HG03469 (cell line): Measurements from ENCODE around the gene ACBD6.

ENCODE experiments used
- ATAC-seq: cut with Tn5 transposase; IDR thresholded peaks from one replicate; pipeline ENCODE4 v1.9.1; 2021; ENCODE audit warnings: mild to moderate bottlenecking, moderate library complexity, moderate number of reproducible peaks; ENCODE audit not compliant: unreplicated experiment

Gene ACBD6

DNA sequence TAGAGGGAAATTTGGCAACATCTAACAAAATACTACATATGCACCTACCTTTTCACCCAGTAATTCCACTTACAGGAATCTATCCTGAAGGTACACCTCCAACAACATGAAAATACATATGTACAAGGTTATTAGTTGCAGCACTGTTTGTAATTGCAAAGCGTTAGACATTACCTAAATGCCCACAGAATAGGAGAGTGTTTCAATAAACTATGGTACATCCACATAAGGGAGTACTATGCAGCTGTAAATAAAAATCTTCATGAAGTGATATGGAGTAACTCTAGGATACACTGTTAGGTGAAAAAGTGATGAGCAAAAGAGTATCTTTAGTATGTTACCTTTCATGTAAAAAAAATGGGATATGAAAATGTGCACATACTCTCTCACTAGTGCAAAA, 126.1 kb downstream of the ACBD6 start:
- ATAC-seq: no peak

DNA sequence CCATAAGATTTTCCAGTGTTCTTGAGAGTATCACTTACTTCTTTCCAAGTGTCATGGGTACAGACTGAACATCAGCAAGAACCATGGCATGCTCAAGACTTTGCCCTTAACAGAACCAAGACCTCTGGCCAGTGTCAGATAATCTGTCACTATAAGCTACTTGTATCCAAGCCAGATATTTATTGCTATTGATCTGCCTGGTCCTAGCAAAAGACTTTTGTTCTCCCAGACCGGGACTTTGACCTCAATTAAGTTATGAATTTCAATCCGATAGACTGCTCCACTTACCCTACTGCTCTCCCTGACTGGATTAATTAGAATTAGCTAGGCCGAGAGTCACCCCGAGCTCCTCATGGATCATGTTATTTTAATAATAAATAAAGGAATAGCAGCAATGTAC, 129.6 kb downstream of the ACBD6 start:
- ATAC-seq: no peak

DNA sequence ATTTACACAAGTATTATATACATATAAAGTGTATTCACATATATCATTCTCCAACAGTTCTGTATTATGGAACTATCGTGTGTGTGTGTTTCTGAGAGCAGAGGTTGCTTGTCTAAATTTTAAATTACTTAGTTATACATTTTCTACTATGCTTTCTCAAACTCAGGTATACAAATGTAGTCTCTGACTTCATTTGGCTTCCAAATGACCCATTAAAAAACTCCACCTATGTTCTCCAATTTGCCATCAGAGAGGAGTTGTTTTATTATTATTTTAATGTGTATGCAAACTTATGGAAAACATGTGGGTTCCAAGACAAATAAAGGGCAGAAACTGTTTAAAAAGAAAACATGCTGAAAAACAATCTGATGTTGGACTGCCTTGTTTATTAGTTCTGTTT, 131.8 kb downstream of the ACBD6 start:
- no peak for ATAC-seq

DNA sequence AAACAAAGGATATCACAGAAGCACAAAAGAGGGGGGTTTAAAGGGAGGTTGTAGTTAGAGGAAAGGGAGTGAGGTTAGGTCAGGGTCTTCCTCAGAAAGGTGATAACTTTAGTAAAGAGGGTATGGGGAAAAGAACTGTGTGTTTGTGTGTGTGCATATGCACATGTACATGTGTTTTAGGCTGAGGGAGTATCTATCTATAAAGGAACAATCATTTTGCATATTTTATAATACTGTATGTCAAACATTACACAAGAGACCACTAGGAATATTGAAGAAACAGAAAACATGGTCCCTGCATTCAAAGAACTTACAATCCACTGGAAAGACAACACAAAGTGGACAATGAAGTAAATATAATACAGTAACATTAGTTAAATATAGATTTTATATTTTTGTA, 132.2 kb downstream of the ACBD6 start:
- no peak for ATAC-seq

DNA sequence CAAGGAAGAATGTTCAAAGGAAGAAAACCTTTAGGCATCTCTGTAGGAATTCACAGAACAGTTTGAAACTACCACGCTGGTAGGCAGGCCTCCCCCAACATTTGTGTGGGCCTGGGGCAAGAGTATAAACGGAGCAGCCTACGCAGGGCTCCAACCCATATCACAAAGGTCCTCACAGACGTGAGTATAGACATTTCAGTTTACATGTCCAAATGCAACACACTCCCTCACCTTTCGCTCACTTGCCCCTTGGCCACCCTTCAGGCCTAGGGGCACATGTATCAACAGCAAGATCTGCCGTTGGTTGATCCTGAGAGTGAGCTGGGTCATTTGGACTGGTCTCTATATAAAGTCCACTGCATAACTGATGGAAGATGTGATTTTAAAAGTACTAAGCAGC, 133.3 kb downstream of the ACBD6 start:
- ATAC-seq: no peak

DNA sequence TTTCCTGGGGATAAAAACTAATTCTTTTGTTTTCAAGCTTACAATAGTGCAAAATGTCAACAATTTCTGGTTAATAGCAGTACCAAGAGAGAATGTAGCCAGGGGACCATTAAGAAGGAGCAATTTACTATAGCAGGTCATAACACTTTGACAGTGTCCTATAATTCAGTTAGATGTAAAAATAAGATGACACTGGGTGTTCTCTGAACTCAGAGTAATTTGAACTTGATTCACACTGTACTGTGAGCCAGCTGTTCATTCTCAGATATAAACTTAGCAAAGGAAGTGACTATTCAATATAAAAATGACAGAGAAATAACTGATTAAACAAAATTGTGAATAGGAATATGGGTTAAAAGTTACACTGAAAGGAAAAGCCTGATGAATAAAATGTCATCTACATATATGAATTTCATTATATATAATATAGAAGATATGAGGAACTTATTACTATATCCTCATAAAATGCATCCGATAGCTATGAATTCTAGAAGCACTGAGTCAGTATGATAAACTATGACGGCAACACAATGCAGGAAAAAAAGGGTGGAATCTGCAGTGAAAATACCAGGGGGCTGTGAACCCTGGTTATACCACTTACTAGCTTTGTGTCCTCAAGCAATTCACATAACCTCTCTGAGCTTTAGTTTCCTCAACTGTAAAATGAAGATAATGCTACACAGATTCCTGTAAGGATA, 135.9 kb downstream of the ACBD6 start:
- ATAC-seq: no peak

DNA sequence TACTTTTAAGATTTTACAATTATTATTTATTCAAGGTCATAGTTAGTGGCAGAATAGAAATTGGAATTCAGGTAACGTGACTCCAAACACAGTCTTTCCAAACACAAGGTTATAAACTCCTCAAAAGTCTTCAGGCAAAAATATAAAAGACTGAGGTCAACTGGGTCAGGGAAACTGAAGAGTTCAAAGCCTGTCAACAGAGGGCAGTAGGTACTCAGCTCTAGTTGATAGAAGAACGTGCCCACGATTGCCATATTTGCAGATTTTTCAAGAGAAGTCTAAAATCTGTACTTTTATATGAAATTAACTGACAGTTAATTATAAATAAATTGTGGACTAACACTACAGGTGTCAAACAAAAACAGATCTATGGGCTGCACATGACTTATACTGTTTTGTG, 137.3 kb downstream of the ACBD6 start:
- no peak for ATAC-seq

DNA sequence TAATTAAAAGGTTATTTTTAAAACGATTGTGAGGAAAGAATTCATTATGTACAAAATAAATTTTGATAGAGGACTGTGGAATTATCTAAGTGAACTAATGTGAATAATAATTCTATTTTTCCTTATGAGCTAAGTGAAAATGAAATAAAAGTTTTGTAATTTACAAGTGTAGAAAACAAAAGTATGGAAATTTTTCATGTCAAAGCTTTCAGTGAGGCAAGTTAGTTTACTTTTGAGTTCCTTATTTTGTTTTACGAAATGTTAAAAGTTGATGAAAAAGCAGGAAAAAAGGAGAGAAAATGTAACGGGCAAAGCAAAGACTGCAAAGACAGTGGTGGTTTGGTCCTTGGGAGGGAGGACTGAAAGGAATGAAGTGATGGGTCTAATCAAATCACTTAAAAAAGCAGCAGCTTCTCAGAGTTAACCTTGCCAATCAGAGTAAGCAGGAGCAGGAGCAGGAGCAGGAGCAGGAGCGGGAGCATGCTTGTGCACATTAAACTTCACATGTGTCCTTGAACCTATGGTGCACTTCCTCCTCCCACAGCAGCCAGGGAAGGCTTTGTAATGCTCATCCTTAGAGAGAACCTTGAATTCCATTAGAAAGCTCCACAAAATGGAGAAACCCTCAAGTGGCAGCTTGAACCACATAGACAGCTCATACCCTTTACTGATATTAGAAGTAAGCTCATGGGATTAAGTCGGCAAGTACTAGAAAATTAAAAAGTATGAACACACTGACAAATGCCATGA, 139.0 kb downstream of the ACBD6 start:
- no peak for ATAC-seq

DNA sequence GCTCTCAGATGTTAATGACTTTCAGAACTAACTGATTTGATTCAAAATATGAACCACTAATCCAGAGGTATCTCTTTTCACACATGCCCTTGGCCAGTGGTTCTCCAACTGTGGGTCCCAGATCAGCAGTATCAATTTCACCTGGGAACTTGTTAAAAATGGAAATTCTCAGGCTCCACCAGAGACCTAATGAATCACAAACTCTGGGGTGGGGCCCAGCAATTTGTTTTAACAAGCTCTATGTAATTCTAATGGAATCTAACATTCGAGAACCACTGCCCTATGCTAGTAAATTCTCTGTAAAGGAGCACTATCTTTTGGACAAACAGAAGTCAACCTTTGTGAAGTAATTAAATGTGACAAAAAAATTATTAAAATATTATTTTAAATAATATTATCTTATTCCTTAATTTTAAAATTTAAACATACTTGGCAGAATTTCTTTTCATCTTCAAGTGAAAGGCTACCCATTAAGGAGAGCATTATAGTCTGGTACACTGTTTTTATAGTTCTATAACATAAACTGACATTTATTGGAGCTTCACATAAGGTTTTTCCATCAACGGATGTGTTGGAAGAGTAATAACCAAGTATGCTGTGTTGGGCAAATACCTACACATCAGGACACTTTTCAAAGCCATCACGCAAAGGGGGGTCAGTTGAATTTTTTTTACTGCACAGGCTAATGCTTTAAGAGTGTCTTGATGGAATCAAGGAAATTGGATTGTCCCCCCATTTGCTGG, 141.9 kb downstream of the ACBD6 start:
- no peak for ATAC-seq

DNA sequence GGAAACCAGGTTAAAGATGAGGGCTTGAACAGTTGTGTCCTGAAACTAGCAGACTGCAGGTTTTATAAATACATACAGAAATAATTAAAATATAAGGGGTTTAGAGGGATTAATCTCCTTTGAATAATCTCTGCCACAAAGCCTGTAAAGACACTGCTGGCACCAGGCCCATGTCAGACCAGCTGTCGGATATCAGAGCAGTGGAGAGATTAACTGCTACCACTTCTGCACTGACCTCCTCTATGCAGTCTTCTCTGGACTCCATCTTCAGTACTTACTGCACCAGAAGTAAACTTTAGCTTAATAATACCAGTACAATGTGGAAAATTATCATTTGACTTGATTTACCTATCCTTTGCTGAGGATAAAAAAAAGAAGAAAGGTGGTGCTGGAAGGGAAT, 143.7 kb downstream of the ACBD6 start:
- ATAC-seq: no peak

DNA sequence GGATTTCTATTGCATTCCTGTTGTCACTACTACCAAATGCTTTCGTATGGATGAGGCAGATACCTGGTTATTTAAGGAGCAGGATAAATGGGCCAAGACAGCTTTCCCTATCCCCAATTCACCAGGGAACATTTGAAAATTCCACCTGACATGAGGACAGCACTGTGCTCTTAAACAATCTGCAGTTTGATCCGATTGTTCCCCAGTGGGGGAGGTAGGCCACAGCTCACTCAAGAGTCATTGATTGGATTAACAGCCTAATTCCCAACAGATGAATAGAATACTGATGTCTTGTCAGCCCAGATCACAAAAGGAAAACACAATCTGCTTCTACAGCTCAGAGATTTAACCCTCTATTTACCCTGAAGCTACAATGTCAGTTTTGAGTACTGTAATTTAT, 148.4 kb downstream of the ACBD6 start:
- no peak for ATAC-seq

DNA sequence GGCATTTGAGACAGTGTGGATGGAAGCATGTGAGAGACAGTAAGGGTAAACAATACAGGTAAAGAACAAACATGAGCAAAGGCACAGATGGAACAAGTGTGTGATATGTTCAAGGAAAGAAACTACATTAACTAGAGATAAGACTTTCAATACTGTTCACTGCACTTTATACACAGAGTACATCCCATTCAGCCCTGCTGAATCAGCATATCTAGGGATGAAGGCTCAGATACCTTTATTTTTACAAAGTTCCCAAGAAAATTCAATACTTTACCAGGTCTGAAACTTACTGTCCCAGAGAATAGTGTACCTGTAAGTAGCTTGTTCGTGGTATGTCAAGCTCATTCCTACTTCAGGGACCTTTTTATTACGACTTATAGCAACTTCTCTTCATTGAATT, 149.8 kb downstream of the ACBD6 start:
- no peak for ATAC-seq

DNA sequence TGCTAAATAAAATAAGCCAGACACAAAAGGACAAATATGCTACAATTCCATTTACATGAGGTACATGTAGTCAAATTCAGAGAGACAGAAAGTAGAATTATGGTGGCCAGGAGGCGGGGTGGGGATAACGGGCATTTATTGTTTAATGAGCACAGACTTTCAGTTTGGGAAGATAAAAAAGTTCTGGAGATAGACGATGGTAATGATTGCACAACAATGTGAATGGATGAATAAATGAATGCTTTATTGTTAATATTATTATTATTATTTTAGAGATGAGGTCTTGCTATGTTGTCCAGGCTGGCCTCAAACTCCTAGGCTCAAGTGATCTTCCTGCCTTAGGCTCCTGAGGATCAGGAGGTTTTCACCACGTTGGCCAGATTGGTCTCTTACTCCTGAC, 150.4 kb downstream of the ACBD6 start:
- no peak for ATAC-seq

DNA sequence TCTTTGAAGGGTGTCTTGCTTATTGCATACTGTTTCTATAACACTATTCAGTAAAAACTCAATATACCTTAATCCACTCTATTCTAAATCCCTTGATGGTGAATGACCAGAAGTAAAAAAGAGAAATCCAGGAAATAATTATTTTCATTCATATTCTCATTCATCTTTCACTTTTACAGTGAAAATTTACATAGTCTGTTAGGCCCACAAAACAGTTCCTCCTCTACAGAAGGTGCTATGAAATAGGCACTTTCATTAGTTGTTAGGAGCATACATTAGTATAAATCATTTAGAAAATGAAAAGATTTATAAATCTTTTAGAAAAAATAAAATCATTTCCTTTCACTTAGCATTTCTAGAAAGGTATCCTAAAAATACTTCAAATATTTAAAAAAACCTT, 157.2 kb downstream of the ACBD6 start:
- no peak for ATAC-seq

DNA sequence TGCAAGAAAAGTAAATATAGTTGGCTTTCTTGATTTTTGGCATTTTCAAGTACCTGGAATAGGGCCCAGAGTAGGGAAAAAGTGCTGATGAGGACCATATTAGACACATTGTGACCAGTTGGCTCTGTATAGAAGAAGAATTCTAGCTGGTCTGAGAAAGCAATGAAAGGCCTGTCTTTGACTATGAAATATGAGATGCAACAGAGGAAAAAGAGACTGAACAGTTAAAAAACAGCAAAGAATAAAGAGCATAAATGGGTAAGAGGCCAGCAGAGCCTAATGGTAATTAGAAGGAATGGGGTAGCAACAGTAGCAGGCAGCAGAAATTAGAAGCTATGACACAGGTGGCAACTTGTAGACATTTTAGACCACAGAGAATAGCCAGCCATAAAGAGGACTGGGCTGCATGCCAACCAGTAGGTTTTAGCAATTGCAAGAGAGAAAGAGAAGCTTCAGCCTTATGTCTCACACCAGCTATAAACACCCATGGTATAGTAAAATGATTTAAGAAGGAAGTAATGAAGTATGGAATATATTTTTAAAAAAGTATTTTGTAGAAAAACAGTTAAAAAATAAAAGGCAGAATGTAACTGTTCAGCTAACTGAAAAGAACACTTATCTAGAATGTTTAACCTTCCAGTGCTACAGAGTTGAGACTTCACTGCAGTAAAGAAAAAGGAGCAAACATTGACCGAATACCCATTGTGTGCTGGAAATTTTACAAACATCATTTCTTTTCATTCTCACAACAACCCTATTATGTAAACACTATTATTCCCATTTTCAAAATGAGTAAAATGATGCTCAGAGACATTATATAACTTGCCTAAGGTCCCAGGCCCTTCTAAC, 158.2 kb downstream of the ACBD6 start:
- peak; percentile 75 for ATAC-seq

DNA sequence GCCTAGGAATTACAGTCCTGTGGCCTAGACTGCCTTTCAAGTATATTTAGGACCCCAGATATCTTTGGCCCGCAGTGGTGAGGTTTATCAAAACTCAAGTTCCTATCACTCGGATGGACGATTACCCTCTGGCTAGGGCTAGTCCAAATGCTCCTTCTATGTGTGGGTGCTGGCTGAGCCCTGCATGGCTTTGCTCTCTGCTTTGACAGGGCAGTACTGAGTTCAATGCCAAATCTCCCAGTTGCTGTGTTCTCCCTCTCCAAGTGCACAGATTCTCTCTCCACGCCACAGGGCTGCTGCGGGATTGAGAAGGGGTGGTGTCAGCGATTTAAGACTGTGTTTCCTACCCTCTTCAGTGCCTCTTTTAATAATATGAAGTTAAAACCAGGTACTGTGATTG, 175.3 kb downstream of the ACBD6 start:
- ATAC-seq: no peak

DNA sequence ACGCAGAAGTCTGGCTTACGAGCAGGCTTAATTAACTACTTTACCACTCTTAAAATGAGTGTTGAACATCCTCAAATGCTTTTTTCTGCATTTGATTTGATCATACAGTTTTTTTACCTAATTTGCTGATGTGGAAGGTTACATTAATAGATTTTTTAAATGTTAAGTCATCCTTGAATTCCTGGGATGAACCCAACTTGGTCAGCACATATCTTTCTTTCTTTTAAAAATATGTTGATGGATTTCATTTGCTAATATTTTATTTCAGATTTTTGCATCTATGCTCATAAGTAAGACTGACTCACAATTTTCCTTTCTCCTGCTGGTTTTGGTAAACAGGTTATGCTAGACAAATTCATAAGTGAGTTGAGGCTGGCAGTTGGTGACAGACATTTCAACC, 189.5 kb downstream of the ACBD6 start:
- ATAC-seq: no peak

DNA sequence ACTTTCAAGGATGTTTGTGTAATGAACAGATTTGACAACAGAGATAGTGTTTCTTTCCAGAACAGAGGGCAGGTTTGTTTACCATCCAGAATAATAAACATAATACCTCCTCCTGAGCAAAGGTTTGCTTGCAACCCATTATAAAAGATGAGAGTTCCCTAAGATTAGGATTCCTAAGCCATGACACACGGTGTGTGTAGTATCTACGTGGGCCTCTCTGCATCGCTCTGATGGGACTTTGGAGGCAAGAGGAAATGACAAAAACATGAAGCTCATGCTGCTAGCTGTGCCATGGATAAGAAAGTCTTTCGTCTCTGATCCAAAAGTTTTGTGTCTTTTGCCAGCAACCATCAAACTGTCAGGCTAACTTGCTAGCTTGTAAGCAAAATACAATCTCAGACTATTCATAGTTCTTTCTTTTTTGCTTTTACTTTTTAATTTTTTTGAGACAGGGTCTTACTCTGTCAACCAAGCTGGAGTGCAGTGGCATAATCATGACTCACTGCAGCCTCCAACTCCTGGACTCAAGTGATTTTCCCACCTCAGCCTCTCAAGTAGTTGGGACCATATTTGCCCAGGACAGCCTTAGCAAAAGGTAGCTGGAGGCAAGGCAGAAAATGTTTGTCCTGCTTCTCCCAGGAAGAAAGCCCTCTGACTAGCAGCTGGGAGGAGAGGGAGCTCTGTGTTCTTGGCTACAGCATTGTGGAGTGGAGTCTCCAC, 191.2 kb downstream of the ACBD6 start:
- no peak for ATAC-seq

DNA sequence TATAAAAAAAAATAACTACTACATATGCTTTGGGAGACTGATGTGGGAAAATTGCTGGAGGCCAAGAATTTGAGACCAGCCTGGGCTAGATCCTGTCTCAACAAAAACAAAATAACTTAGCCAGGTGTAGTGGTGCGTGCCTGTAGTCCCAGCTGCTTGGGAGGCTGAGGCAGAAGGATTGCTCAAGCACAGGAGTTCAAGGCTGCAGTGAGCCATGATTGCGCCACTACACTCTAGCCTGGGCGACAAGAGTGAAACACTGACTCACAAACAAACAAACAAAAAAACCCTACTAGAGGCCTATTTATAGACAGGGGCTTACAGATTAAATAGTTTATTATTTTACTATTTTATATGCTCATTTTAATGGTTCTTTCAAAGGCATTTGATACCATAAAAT, 192.3 kb downstream of the ACBD6 start:
- ATAC-seq: no peak

DNA sequence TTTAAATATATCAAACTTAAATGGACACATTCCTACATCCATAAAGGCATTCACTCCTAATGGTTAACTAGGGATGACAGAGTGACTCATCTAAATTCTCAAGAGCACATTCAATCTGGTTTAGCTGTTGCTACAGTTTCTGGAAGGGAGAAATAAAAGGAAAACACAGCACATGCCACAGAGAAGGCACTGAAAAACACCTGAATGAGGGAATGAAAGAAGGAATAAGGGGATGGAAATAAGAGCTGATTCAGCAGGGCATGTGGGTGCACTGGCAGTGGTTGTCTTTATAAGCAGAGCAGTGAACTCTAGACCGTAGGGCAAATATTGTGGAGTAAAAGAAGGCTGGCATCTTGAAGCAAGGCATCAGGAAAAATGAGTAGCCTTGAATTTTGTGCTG, 193.0 kb downstream of the ACBD6 start:
- ATAC-seq: no peak
